Measurements from ENCODE around the gene MEI1.

MEI1 gene

DNA sequence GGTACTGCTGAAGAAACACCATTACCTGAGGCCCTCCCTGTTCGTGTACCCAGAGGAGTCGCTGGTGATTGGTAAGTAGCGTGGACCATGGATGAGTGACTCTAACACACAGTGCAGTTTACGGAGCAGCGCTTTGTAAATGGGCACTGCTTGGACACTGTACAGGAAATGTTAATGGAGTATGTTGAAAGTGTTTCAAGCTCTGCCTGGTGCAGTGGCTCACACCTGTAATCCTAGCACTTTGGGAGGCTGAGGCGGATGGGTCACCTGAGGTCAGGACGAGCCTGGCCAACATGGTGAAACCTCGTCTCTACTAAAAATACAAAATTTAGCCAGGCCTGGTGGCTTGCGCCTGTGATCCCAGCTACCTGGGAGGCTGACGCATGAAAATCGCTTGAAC is 48.5 kb upstream of the MEI1 start:
- Histone ChIP-seq H2AFZ (ENCODE audit: low read length) (no peak overlapping the region), H3K4me3 (ENCODE audit: low read length, poor library complexity, severe bottlenecking) (no peak overlapping the region), H3F3A (ENCODE audit: low read depth) (no peaks in the 10 kb centered on the region), H3K79me2 (ENCODE audit: insufficient read depth, low read length) (no peaks in the 10 kb centered on the region), H3K4me2 (ENCODE audit: low read depth, low read length, poor library complexity, severe bottlenecking) (no peak overlapping the region), H3K27me3 (ENCODE audit: insufficient read depth, low read length, poor library complexity, severe bottlenecking) (no peaks in the 10 kb centered on the region), H3K4me1 (ENCODE audit: insufficient read depth, low read length, poor library complexity, severe bottlenecking) (no peaks in the 10 kb centered on the region), H3K9me3 (ENCODE audit: insufficient read depth, low read depth, low read length) (no peaks in the 10 kb centered on the region), H4K20me1 (ENCODE audit: insufficient read depth, low read length, poor library complexity, severe bottlenecking) (peaks cover 14% of the 10 kb centered on the region), H3K9ac (ENCODE audit: low read depth, low read length, poor library complexity, severe bottlenecking) (no peak overlapping the region), H3K36me3 (ENCODE audit: insufficient read depth, low read length) (peaks cover 80% of the 10 kb centered on the region; the same call in 1 of the 2 replicates), H3K9me2 (replicated peaks; ENCODE audit: low read depth, low read length) (no peaks in the 10 kb centered on the region)
- TF ChIP-seq EZH2phosphoT487 (IDR thresholded peaks at IDR 0.05; ENCODE audit: borderline replicate concordance) = no peak
- TF ChIP-seq, protein P1, sequence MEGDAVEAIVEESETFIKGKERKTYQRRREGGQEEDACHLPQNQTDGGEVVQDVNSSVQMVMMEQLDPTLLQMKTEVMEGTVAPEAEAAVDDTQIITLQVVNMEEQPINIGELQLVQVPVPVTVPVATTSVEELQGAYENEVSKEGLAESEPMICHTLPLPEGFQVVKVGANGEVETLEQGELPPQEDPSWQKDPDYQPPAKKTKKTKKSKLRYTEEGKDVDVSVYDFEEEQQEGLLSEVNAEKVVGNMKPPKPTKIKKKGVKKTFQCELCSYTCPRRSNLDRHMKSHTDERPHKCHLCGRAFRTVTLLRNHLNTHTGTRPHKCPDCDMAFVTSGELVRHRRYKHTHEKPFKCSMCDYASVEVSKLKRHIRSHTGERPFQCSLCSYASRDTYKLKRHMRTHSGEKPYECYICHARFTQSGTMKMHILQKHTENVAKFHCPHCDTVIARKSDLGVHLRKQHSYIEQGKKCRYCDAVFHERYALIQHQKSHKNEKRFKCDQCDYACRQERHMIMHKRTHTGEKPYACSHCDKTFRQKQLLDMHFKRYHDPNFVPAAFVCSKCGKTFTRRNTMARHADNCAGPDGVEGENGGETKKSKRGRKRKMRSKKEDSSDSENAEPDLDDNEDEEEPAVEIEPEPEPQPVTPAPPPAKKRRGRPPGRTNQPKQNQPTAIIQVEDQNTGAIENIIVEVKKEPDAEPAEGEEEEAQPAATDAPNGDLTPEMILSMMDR (conservative IDR thresholded peaks at IDR 0.05; ENCODE audit: low read length) = no peak

DNA sequence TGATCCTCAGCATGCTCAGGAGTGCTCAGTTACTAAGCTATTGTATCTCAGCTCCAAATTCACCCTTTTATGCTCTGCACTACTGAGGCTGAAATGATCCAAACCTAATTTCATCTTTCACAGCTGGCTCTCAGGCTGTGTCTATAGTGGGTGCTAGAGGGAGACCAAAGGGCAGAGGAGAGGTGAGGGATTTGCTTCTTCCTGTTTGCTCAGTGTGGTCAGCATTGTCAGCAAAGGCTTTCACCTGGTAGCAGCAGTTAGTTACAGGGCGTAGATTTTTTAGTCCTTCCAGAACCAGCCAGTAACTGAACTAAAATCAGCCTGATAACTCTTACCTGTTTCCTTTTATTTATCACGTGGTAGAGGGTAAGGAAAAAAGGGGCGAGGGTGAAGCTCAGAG is 45.0 kb upstream of the MEI1 start:
- Histone ChIP-seq H3K9me3 (ENCODE audit: insufficient read depth, low read depth, low read length) (no peaks in the 10 kb centered on the region), H3K27me3 (ENCODE audit: insufficient read depth, low read length, poor library complexity, severe bottlenecking) (no peaks in the 10 kb centered on the region), H3K9ac (ENCODE audit: low read depth, low read length, poor library complexity, severe bottlenecking) (no peak overlapping the region), H2AFZ (ENCODE audit: low read length) (no peak overlapping the region), H3K9me2 (replicated peaks; ENCODE audit: low read depth, low read length) (no peaks in the 10 kb centered on the region), H3K4me1 (ENCODE audit: insufficient read depth, low read length, poor library complexity, severe bottlenecking) (no peaks in the 10 kb centered on the region), H3F3A (ENCODE audit: low read depth) (no peaks in the 10 kb centered on the region), H3K4me3 (ENCODE audit: low read length, poor library complexity, severe bottlenecking) (no peak overlapping the region), H3K36me3 (ENCODE audit: insufficient read depth, low read length) (peaks cover 90% of the 10 kb centered on the region), H3K4me2 (ENCODE audit: low read depth, low read length, poor library complexity, severe bottlenecking) (no peak overlapping the region), H3K79me2 (ENCODE audit: insufficient read depth, low read length) (no peaks in the 10 kb centered on the region), H4K20me1 (ENCODE audit: insufficient read depth, low read length, poor library complexity, severe bottlenecking) (peaks cover 3% of the 10 kb centered on the region)
- TF ChIP-seq EZH2phosphoT487 (IDR thresholded peaks at IDR 0.05; ENCODE audit: borderline replicate concordance) = no peak
- TF ChIP-seq, protein P1 (conservative IDR thresholded peaks at IDR 0.05; ENCODE audit: low read length) = no peak

DNA sequence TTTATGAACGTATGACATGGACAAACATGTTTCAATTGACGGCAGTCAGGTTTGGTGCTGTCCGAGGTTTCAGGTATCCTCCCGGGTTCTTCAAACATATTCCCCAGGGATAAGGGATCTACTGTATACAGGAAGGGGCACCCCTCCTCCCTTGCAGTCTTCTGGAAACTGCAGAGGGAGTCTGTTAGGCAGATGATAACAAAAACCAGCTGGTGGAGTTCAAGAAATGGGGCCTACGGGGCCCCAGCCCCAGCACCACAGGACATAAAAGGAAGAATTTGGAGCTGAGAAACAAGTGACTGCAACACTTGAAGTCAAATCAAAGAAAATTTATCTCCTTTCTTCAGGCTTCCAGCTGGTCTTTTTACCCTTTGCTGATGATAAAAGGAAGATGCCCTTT is 42.7 kb upstream of the MEI1 start:
- no peak overlapping the region for H3K4me3 ChIP-seq (ENCODE audit: low read length, poor library complexity, severe bottlenecking)
- no peak overlapping the region for H3K9ac ChIP-seq (ENCODE audit: low read depth, low read length, poor library complexity, severe bottlenecking)
- H3K4me1 ChIP-seq (ENCODE audit: insufficient read depth, low read length, poor library complexity, severe bottlenecking) = no peaks in the 10 kb centered on the region
- H3K36me3 ChIP-seq (ENCODE audit: insufficient read depth, low read length) = peaks cover 98% of the 10 kb centered on the region
- no peaks in the 10 kb centered on the region for H3K79me2 ChIP-seq (ENCODE audit: insufficient read depth, low read length)
- no peak overlapping the region for H3K4me2 ChIP-seq (ENCODE audit: low read depth, low read length, poor library complexity, severe bottlenecking)
- H3K9me3 ChIP-seq (ENCODE audit: insufficient read depth, low read depth, low read length) = no peaks in the 10 kb centered on the region
- H3K27me3 ChIP-seq (ENCODE audit: insufficient read depth, low read length, poor library complexity, severe bottlenecking) = no peaks in the 10 kb centered on the region
- no peaks in the 10 kb centered on the region for H3K9me2 ChIP-seq (replicated peaks; ENCODE audit: low read depth, low read length)
- no peaks in the 10 kb centered on the region for H3F3A ChIP-seq (ENCODE audit: low read depth)
- peaks cover 3% of the 10 kb centered on the region for H4K20me1 ChIP-seq (ENCODE audit: insufficient read depth, low read length, poor library complexity, severe bottlenecking)
- H2AFZ ChIP-seq (ENCODE audit: low read length) = no peak overlapping the region
- TF ChIP-seq, protein P1 (conservative IDR thresholded peaks at IDR 0.05; ENCODE audit: low read length) = no peak
- no peak for TF ChIP-seq EZH2phosphoT487 (IDR thresholded peaks at IDR 0.05; ENCODE audit: borderline replicate concordance)

Data from Loucy (cell line).